Ovary (tissue), 3 donors: ENCODE data around the gene TMEM214.

Source experiments
- EP300 ChIP-seq: sonication (generic); formaldehyde crosslinking; IDR thresholded peaks from one replicate; pipeline ENCODE4 v1.6.1; 2017; ENCODE audit warnings: antibody characterized with exemption
- POLR2A ChIP-seq: fragments of 450-650 bp; IDR thresholded peaks from one replicate; pipeline ENCODE4 v1.6.1; 2017; ENCODE audit warnings: antibody characterized with exemption, mild to moderate bottlenecking, moderate library complexity
- TF ChIP-seq, protein P1 (sequence below), 3 donors: fragments of 450-650 bp in 2 of 3; fragments of 200-600 bp in 1 of 3; IDR thresholded peaks; one replicate each; pipeline versions ENCODE4 v1.5.1 to v1.8.0; 2016 to 2022; ENCODE audit warnings: antibody characterized with exemption in 3 of 3, mild to moderate bottlenecking in 1 of 3
- donor health status: DM: no; HTN: no; CAD: no.

DNA sequence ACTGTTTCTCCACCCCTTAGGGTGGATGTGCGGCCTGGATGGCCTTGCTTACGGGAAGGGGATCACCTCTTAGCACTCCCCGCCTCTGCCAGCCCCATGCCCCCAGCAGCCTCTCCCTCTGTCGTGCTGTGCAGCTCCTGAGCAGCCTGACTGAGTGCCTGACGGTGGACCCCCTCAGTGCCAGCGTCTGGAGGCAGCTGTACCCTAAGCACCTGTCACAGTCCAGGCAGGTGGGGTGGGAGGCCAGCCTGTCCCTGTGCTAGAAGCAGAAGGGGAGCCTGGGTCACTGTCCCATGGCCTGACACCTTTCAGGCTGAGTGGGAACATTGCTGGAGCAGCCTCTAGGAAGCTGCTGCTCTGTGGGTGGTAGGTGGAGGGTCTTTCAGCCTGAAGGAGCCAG, 5.2 kb downstream of the TMEM214 start:
- TF ChIP-seq EP300 = no peak
- no peak for TF ChIP-seq POLR2A
- TF ChIP-seq, protein P1, sequence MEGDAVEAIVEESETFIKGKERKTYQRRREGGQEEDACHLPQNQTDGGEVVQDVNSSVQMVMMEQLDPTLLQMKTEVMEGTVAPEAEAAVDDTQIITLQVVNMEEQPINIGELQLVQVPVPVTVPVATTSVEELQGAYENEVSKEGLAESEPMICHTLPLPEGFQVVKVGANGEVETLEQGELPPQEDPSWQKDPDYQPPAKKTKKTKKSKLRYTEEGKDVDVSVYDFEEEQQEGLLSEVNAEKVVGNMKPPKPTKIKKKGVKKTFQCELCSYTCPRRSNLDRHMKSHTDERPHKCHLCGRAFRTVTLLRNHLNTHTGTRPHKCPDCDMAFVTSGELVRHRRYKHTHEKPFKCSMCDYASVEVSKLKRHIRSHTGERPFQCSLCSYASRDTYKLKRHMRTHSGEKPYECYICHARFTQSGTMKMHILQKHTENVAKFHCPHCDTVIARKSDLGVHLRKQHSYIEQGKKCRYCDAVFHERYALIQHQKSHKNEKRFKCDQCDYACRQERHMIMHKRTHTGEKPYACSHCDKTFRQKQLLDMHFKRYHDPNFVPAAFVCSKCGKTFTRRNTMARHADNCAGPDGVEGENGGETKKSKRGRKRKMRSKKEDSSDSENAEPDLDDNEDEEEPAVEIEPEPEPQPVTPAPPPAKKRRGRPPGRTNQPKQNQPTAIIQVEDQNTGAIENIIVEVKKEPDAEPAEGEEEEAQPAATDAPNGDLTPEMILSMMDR (IDR thresholded peaks at IDR 0.05) = no peak
